SK-N-SH treated with all-trans-retinoic acid at 6 μM for 48 hours (cell line): ENCODE measurements around the gene FHL3.

Experiments
- ATAC-seq: fragments of 200-7000 bp; cut with Tn5 transposase; 3 replicates; pipeline ENCODE4 v1.9.1; 2020; ENCODE audit warnings: mild to moderate bottlenecking, moderate library complexity
- ARNTL ChIP-seq: fragments of 450-650 bp; formaldehyde crosslinking; IDR thresholded peaks from 2 replicates; pipeline ENCODE4 v1.5.0; 2020; ENCODE audit warnings: low read depth, mild to moderate bottlenecking, moderate library complexity, borderline replicate concordance
- BACH2 ChIP-seq: fragments of 250-450 bp; sonication (Bioruptor Pico); IDR thresholded peaks from 2 replicates; pipeline ENCODE4 v1.9.0; 2021; ENCODE audit warnings: mild to moderate bottlenecking, borderline replicate concordance
- CREB5 ChIP-seq: fragments of 250-450 bp; sonication (Bioruptor Pico); IDR thresholded peaks from 2 replicates; pipeline ENCODE4 v1.5.1; 2020; ENCODE audit warnings: low read depth, mild to moderate bottlenecking, moderate library complexity
- ESRRG ChIP-seq: fragments of 250-450 bp; sonication (Bioruptor Pico); IDR thresholded peaks from 2 replicates; pipeline ENCODE4 v1.6.1; 2021; ENCODE audit warnings: mild to moderate bottlenecking
- GLIS3 ChIP-seq: fragments of 250-450 bp; sonication (Bioruptor Pico); IDR thresholded peaks from 2 replicates; pipeline ENCODE4 v1.5.0; 2020; ENCODE audit warnings: mild to moderate bottlenecking, moderate library complexity
- OSR1 ChIP-seq: fragments of 250-450 bp; sonication (Bioruptor Pico); IDR thresholded peaks from 2 replicates; pipeline ENCODE4 v1.8.0; 2022; ENCODE audit warnings: moderate library complexity, mild to moderate bottlenecking, inconsistent platforms
- PATZ1 ChIP-seq: fragments of 250-450 bp; sonication (Bioruptor Pico); IDR thresholded peaks from 2 replicates; pipeline ENCODE4 v1.8.0; 2020; ENCODE audit warnings: mild to moderate bottlenecking, moderate library complexity, borderline replicate concordance
- PPARA ChIP-seq: fragments of 250-450 bp; sonication (Bioruptor Pico); IDR thresholded peaks from 2 replicates; pipeline ENCODE4 v1.5.0; 2020; ENCODE audit warnings: mild to moderate bottlenecking, borderline replicate concordance
- RARB ChIP-seq: fragments of 250-450 bp; sonication (Bioruptor Pico); IDR thresholded peaks from 2 replicates; pipeline ENCODE4 v1.8.0; 2021; ENCODE audit warnings: mild to moderate bottlenecking, moderate library complexity
- SNAI2 ChIP-seq: fragments of 250-450 bp; sonication (Bioruptor Pico); IDR thresholded peaks from 2 replicates; pipeline ENCODE4 v1.5.0; 2020; ENCODE audit warnings: mild to moderate bottlenecking, moderate library complexity
- TCF4 ChIP-seq: fragments of 250-450 bp; sonication (Bioruptor Pico); IDR thresholded peaks from 2 replicates; pipeline ENCODE4 v1.8.0; 2021; ENCODE audit warnings: mild to moderate bottlenecking, moderate library complexity, borderline replicate concordance
- TOX ChIP-seq: fragments of 250-450 bp; sonication (Bioruptor Pico); IDR thresholded peaks from 2 replicates; pipeline ENCODE4 v1.8.0; 2021; ENCODE audit warnings: mild to moderate bottlenecking, moderate library complexity, borderline replicate concordance
- ZNF565 ChIP-seq: fragments of 450-650 bp; formaldehyde crosslinking; conservative IDR thresholded peaks from 2 replicates; pipeline ENCODE4 v1.5.0; 2020; ENCODE audit warnings: low read depth, mild to moderate bottlenecking, moderate library complexity
- ZNF70 ChIP-seq: fragments of 450-650 bp; formaldehyde crosslinking; IDR thresholded peaks from 2 replicates; pipeline ENCODE4 v1.5.0; 2020; ENCODE audit warnings: mild to moderate bottlenecking, moderate library complexity
- TF ChIP-seq, protein P1 (sequence below): fragments of 250-450 bp; sonication (Bioruptor Pico); IDR thresholded peaks from 2 replicates; pipeline ENCODE4 v1.5.1; 2021; ENCODE audit warnings: mild to moderate bottlenecking, moderate library complexity
- TF ChIP-seq, protein P2 (sequence below): fragments of 250-450 bp; sonication (Bioruptor Pico); IDR thresholded peaks from 2 replicates; pipeline ENCODE4 v1.5.0; 2020; ENCODE audit warnings: mild to moderate bottlenecking, moderate library complexity
- TF ChIP-seq, protein P3 (sequence below): fragments of 250-450 bp; sonication (Bioruptor Pico); IDR thresholded peaks from 2 replicates; pipeline ENCODE4 v1.8.0; 2021; ENCODE audit warnings: low read depth, mild to moderate bottlenecking, moderate library complexity, borderline replicate concordance

FHL3 gene

DNA sequence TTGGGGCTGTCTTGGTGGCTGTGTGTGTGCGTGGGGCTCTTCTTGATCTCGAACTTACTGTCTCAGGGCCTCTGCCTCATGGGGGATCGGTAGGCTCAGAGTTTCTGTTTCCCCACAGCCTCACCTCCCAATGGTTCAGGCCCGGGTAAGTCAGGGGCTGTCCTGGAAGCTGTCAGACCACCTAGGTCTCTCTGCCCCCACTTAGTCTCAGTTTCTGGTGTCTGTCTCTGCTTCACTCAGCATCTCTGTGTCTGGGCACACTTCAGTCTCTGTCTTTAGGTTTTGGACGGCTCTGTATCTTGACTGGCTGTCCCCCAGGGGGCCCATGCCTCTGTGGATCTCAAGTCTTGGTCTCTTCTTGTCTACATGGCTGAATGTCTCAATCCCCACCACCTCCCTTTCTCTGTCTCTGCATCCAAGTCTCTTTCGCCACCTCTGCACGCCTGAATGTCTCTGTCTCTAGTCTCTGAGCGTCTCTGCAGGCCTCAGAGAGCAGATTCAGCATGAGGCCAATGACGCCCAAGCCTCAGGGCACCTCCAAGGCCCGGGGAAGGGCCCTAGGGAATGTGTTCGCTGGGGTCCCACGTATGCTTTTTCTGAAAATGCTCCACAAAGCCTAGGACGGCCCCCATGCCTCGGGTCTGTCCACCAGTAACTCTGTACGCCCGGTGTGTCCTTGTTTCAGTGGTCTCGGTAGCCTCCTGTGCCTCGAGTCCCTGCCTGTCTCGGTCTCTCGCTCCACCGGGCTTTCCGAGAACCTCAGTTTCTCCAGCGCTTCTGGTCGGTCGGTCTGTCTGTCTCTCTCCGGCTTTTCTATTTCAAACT lies 818 bp downstream of the FHL3 start:
- TF ChIP-seq TOX = no peak
- TF ChIP-seq, protein P1, sequence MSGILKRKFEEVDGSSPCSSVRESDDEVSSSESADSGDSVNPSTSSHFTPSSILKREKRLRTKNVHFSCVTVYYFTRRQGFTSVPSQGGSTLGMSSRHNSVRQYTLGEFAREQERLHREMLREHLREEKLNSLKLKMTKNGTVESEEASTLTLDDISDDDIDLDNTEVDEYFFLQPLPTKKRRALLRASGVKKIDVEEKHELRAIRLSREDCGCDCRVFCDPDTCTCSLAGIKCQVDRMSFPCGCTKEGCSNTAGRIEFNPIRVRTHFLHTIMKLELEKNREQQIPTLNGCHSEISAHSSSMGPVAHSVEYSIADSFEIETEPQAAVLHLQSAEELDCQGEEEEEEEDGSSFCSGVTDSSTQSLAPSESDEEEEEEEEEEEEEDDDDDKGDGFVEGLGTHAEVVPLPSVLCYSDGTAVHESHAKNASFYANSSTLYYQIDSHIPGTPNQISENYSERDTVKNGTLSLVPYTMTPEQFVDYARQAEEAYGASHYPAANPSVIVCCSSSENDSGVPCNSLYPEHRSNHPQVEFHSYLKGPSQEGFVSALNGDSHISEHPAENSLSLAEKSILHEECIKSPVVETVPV (CRISPR knock-in tag) = no peak
- no peak for TF ChIP-seq ZNF565 (CRISPR knock-in tag)
- no peak for TF ChIP-seq ZNF70
- no peak for TF ChIP-seq ARNTL (CRISPR knock-in tag)
- TF ChIP-seq TCF4 (CRISPR knock-in tag) = no peak
- TF ChIP-seq ESRRG (CRISPR knock-in tag) = no peak
- no peak for TF ChIP-seq SNAI2 (CRISPR knock-in tag)
- TF ChIP-seq PPARA = no peak
- TF ChIP-seq, protein P2, sequence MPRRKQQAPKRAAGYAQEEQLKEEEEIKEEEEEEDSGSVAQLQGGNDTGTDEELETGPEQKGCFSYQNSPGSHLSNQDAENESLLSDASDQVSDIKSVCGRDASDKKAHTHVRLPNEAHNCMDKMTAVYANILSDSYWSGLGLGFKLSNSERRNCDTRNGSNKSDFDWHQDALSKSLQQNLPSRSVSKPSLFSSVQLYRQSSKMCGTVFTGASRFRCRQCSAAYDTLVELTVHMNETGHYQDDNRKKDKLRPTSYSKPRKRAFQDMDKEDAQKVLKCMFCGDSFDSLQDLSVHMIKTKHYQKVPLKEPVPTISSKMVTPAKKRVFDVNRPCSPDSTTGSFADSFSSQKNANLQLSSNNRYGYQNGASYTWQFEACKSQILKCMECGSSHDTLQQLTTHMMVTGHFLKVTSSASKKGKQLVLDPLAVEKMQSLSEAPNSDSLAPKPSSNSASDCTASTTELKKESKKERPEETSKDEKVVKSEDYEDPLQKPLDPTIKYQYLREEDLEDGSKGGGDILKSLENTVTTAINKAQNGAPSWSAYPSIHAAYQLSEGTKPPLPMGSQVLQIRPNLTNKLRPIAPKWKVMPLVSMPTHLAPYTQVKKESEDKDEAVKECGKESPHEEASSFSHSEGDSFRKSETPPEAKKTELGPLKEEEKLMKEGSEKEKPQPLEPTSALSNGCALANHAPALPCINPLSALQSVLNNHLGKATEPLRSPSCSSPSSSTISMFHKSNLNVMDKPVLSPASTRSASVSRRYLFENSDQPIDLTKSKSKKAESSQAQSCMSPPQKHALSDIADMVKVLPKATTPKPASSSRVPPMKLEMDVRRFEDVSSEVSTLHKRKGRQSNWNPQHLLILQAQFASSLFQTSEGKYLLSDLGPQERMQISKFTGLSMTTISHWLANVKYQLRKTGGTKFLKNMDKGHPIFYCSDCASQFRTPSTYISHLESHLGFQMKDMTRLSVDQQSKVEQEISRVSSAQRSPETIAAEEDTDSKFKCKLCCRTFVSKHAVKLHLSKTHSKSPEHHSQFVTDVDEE (CRISPR knock-in tag) = no peak
- no peak for TF ChIP-seq CREB5 (CRISPR knock-in tag)
- no peak for TF ChIP-seq GLIS3 (CRISPR knock-in tag)
- TF ChIP-seq OSR1 = no peak
- TF ChIP-seq, all 23 proteins: peak for 0
- peak; percentile 14 for ATAC-seq

DNA sequence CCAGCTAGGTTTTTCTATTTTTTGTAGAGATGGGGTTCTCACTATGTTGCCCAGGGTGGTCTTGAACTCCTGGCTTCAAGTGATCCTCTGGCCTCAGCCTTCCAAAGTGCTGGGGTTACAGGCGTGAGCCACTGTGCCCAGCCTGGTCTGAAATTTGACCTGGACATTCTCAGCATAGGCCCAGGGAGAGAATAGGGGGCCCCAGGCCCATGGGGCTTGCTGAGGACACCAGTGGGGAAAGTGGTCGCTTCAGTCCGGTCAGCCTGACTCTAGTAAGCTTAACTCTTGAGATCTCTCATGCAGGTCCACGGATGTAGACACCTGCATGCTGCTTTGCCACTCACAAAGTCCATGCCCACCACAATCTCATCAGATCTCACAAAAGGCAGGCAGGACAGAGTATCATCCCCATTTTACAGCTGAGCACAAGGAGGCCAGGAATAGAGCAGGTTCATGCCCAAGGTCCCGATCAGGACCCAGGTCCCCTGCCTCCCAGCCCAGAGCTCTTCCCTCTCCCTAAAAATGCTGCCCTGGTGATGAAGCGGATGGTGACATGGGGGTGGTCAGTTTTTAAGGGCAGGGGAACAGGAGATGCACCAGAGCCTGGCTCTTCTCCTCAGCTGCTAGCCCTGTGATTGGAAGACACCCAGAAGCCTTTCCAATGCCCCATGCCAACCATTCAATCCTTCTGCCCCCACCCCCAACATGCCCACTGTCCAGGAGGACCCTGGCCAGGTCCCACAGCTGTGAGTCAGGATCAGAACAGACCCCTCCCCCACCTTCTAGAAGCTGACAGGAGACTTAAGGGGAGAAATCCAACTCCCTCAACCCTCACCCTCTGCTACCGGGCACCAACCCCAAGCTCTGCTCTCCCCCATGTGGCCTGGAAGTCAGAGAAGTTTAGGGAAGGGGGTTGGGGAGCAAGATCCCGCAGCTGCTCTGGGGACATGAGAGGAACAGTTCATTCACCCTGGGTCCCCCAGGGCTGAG lies 1.8 kb downstream of the FHL3 start:
- TF ChIP-seq PATZ1 (no peak), TOX (no peak), OSR1 (no peak), BACH2 (no peak), SNAI2 (CRISPR knock-in tag) (no peak), ARNTL (CRISPR knock-in tag) (no peak), RARB (CRISPR knock-in tag) (no peak), TCF4 (CRISPR knock-in tag) (no peak)
- TF ChIP-seq, protein P3, sequence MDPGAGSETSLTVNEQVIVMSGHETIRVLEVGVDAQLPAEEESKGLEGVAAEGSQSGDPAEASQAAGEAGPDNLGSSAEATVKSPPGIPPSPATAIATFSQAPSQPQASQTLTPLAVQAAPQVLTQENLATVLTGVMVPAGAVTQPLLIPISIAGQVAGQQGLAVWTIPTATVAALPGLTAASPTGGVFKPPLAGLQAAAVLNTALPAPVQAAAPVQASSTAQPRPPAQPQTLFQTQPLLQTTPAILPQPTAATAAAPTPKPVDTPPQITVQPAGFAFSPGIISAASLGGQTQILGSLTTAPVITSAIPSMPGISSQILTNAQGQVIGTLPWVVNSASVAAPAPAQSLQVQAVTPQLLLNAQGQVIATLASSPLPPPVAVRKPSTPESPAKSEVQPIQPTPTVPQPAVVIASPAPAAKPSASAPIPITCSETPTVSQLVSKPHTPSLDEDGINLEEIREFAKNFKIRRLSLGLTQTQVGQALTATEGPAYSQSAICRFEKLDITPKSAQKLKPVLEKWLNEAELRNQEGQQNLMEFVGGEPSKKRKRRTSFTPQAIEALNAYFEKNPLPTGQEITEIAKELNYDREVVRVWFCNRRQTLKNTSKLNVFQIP (CRISPR knock-in tag) = no peak
- ATAC-seq = no peak; the same call in 2 of the 3 replicates
